ENCODE data around the gene UPK1A. TPM values are rescaled to one million over a fixed set of nuclear protein-coding genes. Genes with fewer than 3 reads are reported as not detected.

UPK1A gene
- total and polyA plus RNA-seq, 9 of the 15 experiments (the other 6 are each of a cell fraction or from before 2014, with no cell fraction given) = 0.06 to 0.13 TPM; not detected in 7

- TF ChIP-seq, protein P1, sequence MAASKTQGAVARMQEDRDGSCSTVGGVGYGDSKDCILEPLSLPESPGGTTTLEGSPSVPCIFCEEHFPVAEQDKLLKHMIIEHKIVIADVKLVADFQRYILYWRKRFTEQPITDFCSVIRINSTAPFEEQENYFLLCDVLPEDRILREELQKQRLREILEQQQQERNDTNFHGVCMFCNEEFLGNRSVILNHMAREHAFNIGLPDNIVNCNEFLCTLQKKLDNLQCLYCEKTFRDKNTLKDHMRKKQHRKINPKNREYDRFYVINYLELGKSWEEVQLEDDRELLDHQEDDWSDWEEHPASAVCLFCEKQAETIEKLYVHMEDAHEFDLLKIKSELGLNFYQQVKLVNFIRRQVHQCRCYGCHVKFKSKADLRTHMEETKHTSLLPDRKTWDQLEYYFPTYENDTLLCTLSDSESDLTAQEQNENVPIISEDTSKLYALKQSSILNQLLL (CRISPR knock-in tag; IDR thresholded peaks at IDR 0.05; ENCODE audit: borderline replicate concordance) = no peak
- TF ChIP-seq HLTF (IDR thresholded peaks at IDR 0.05) (peak; percentile 28; the same call in 1 of the 2 replicates), ARID1B (IDR thresholded peaks at IDR 0.05) (peak; percentile 52), SAP30 (IDR thresholded peaks at IDR 0.05; ENCODE audit: borderline replicate concordance, insufficient read depth, low read depth, low read length, poor library complexity, severe bottlenecking) (no peak), MBD2 (IDR thresholded peaks at IDR 0.05; ENCODE audit: borderline replicate concordance, low read depth) (peak; percentile 97), MAFG (tag; conservative IDR thresholded peaks at IDR 0.05) (no peak), JUND (IDR thresholded peaks at IDR 0.05; ENCODE audit: borderline replicate concordance, low read depth, low read length) (peak; percentile 99), JUND (tag; IDR thresholded peaks at IDR 0.05; ENCODE audit: borderline replicate concordance, low read depth, low read length) (no peak), SOX6 (IDR thresholded peaks at IDR 0.05) (peak; percentile 46; the same call in 1 of the 2 replicates), CBX2 (IDR thresholded peaks at IDR 0.05; ENCODE audit: insufficient read depth, low read length, poor library complexity, severe bottlenecking) (no peak), POLR2G (IDR thresholded peaks at IDR 0.05; ENCODE audit: low read depth, low read length) (peak; percentile 99), BCOR (IDR thresholded peaks at IDR 0.05) (no peak), SIRT6 (IDR thresholded peaks at IDR 0.05; ENCODE audit: low read depth, low read length) (no peak), BRF1 (IDR thresholded peaks at IDR 0.05; ENCODE audit: borderline replicate concordance, extremely low read depth, insufficient read length) (no peak), FOXP1 (CRISPR knock-in tag; IDR thresholded peaks at IDR 0.05) (peak; percentile 99), KLF16 (IDR thresholded peaks at IDR 0.05) (no peak)
- TF ChIP-seq, protein P2, sequence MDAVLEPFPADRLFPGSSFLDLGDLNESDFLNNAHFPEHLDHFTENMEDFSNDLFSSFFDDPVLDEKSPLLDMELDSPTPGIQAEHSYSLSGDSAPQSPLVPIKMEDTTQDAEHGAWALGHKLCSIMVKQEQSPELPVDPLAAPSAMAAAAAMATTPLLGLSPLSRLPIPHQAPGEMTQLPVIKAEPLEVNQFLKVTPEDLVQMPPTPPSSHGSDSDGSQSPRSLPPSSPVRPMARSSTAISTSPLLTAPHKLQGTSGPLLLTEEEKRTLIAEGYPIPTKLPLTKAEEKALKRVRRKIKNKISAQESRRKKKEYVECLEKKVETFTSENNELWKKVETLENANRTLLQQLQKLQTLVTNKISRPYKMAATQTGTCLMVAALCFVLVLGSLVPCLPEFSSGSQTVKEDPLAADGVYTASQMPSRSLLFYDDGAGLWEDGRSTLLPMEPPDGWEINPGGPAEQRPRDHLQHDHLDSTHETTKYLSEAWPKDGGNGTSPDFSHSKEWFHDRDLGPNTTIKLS (IDR thresholded peaks at IDR 0.05; ENCODE audit: borderline replicate concordance, low read depth) = peak; percentile 42; the same call in 1 of the 2 replicates
- TF ChIP-seq, protein P3, sequence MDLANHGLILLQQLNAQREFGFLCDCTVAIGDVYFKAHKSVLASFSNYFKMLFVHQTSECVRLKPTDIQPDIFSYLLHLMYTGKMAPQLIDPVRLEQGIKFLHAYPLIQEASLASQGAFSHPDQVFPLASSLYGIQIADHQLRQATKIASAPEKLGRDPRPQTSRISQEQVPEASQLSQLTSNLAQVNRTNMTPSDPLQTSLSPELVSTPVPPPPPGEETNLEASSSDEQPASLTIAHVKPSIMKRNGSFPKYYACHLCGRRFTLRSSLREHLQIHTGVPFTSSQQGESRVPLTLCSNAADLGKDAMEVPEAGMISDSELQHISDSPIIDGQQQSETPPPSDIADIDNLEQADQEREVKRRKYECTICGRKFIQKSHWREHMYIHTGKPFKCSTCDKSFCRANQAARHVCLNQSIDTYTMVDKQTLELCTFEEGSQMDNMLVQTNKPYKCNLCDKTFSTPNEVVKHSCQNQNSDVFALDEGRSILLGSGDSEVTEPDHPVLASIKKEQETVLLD (IDR thresholded peaks at IDR 0.05) = 0 out of 2 replicates have a peak, but pooled peaks have one; percentile 24
- TF ChIP-seq, protein P4, sequence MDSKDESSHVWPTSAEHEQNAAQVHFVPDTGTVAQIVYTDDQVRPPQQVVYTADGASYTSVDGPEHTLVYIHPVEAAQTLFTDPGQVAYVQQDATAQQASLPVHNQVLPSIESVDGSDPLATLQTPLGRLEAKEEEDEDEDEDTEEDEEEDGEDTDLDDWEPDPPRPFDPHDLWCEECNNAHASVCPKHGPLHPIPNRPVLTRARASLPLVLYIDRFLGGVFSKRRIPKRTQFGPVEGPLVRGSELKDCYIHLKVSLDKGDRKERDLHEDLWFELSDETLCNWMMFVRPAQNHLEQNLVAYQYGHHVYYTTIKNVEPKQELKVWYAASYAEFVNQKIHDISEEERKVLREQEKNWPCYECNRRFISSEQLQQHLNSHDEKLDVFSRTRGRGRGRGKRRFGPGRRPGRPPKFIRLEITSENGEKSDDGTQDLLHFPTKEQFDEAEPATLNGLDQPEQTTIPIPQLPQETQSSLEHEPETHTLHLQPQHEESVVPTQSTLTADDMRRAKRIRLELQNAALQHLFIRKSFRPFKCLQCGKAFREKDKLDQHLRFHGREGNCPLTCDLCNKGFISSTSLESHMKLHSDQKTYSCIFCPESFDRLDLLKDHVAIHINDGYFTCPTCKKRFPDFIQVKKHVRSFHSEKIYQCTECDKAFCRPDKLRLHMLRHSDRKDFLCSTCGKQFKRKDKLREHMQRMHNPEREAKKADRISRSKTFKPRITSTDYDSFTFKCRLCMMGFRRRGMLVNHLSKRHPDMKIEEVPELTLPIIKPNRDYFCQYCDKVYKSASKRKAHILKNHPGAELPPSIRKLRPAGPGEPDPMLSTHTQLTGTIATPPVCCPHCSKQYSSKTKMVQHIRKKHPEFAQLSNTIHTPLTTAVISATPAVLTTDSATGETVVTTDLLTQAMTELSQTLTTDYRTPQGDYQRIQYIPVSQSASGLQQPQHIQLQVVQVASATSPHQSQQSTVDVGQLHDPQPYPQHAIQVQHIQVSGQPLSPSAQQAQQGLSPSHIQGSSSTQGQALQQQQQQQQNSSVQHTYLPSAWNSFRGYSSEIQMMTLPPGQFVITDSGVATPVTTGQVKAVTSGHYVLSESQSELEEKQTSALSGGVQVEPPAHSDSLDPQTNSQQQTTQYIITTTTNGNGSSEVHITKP (IDR thresholded peaks at IDR 0.05; ENCODE audit: partially characterized antibody) = peak; percentile 100
These were observed 22.8 kb upstream of the UPK1A start (continued) for GRCh38 chr19:35643255-35644205.

All from K562 (cell line).